ENCODE data around the gene FZD8. TPM values are rescaled to one million over a fixed set of nuclear protein-coding genes. Genes with fewer than 3 reads are reported as not detected.

The FZD8 gene
- total RNA-seq, 1 experiment from 2014 or later, result 13.7 TPM

DNA sequence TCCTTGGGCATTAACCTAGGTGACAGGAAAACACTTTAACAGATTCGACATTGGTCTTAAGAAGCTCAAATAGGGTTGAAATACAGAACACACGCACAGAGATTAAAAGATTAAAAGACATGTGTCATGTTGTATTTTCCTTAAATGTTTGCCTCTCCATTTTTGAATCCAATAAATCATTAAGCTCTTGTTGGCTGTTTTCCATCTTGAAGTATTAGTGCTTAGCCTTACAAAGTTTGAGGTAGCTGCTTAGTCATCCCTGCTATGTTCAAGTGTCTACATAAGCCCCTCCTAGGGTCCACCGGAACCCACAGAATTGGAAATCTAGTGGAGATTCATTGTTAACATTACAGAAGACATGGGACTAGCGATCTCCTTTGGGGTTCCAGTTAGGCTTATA lies 49.7 kb downstream of the FZD8 start (continued):
- TF ChIP-seq, protein P1, sequence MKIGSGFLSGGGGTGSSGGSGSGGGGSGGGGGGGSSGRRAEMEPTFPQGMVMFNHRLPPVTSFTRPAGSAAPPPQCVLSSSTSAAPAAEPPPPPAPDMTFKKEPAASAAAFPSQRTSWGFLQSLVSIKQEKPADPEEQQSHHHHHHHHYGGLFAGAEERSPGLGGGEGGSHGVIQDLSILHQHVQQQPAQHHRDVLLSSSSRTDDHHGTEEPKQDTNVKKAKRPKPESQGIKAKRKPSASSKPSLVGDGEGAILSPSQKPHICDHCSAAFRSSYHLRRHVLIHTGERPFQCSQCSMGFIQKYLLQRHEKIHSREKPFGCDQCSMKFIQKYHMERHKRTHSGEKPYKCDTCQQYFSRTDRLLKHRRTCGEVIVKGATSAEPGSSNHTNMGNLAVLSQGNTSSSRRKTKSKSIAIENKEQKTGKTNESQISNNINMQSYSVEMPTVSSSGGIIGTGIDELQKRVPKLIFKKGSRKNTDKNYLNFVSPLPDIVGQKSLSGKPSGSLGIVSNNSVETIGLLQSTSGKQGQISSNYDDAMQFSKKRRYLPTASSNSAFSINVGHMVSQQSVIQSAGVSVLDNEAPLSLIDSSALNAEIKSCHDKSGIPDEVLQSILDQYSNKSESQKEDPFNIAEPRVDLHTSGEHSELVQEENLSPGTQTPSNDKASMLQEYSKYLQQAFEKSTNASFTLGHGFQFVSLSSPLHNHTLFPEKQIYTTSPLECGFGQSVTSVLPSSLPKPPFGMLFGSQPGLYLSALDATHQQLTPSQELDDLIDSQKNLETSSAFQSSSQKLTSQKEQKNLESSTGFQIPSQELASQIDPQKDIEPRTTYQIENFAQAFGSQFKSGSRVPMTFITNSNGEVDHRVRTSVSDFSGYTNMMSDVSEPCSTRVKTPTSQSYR (CRISPR knock-in tag; IDR thresholded peaks at IDR 0.05), result no peak
- TF ChIP-seq EMX1 (CRISPR knock-in tag; IDR thresholded peaks at IDR 0.05), result no peak
- TF ChIP-seq, protein P2, sequence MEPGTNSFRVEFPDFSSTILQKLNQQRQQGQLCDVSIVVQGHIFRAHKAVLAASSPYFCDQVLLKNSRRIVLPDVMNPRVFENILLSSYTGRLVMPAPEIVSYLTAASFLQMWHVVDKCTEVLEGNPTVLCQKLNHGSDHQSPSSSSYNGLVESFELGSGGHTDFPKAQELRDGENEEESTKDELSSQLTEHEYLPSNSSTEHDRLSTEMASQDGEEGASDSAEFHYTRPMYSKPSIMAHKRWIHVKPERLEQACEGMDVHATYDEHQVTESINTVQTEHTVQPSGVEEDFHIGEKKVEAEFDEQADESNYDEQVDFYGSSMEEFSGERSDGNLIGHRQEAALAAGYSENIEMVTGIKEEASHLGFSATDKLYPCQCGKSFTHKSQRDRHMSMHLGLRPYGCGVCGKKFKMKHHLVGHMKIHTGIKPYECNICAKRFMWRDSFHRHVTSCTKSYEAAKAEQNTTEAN (CRISPR knock-in tag; IDR thresholded peaks at IDR 0.05), result no peak

DNA sequence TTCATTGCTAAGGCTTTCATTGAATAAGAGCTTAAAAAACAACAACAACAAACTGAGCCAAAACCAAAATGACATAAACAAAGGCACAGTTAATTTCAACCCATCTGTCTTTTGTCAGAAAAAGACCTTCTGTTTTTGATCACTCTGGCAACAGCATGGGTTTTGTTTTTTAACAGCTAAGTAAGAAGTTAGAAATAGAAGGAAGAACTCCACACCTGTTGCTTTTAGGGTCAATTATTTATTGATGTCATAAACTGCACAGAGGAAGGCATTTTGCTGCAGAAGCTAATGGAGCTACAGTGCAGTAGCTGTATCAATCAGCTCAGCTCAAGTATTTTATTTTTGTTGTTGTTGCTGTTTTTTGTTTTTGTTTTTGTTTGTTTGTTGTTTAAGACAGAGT lies 53.3 kb downstream of the FZD8 start:
- no peak for DNase-seq (ENCODE audit: low spot score)
- Mint-ChIP-seq H3K9me3 (peaks cover 36% of the 10 kb centered on the region), H3K27me3 (ENCODE audit: low read depth) (peaks cover 33% of the 10 kb centered on the region), H3K4me1 (peaks cover 14% of the 10 kb centered on the region), H3K4me3 (no peak overlapping the region), H3K36me3 (peaks cover 30% of the 10 kb centered on the region), H3K27ac (no peak overlapping the region)
- TF ChIP-seq RELA (CRISPR knock-in tag; IDR thresholded peaks at IDR 0.05; ENCODE audit: borderline replicate concordance) (no peak), SP1 (CRISPR knock-in tag; conservative IDR thresholded peaks at IDR 0.05) (no peak), TP53 (CRISPR knock-in tag; IDR thresholded peaks at IDR 0.05) (no peak), ESRRA (CRISPR knock-in tag; IDR thresholded peaks at IDR 0.05; ENCODE audit: borderline replicate concordance) (no peak), FOXJ3 (CRISPR knock-in tag; IDR thresholded peaks at IDR 0.05; ENCODE audit: borderline replicate concordance) (no peak), E2F1 (CRISPR knock-in tag; IDR thresholded peaks at IDR 0.05) (no peak), NFATC4 (CRISPR knock-in tag; IDR thresholded peaks at IDR 0.05) (no peak), ATF2 (CRISPR knock-in tag; IDR thresholded peaks at IDR 0.05; ENCODE audit: borderline replicate concordance, low read depth) (no peak)
- TF ChIP-seq, protein P3, sequence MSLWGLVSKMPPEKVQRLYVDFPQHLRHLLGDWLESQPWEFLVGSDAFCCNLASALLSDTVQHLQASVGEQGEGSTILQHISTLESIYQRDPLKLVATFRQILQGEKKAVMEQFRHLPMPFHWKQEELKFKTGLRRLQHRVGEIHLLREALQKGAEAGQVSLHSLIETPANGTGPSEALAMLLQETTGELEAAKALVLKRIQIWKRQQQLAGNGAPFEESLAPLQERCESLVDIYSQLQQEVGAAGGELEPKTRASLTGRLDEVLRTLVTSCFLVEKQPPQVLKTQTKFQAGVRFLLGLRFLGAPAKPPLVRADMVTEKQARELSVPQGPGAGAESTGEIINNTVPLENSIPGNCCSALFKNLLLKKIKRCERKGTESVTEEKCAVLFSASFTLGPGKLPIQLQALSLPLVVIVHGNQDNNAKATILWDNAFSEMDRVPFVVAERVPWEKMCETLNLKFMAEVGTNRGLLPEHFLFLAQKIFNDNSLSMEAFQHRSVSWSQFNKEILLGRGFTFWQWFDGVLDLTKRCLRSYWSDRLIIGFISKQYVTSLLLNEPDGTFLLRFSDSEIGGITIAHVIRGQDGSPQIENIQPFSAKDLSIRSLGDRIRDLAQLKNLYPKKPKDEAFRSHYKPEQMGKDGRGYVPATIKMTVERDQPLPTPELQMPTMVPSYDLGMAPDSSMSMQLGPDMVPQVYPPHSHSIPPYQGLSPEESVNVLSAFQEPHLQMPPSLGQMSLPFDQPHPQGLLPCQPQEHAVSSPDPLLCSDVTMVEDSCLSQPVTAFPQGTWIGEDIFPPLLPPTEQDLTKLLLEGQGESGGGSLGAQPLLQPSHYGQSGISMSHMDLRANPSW (CRISPR knock-in tag; conservative IDR thresholded peaks at IDR 0.05; ENCODE audit: low read depth), result no peak
- TF ChIP-seq, protein P4, sequence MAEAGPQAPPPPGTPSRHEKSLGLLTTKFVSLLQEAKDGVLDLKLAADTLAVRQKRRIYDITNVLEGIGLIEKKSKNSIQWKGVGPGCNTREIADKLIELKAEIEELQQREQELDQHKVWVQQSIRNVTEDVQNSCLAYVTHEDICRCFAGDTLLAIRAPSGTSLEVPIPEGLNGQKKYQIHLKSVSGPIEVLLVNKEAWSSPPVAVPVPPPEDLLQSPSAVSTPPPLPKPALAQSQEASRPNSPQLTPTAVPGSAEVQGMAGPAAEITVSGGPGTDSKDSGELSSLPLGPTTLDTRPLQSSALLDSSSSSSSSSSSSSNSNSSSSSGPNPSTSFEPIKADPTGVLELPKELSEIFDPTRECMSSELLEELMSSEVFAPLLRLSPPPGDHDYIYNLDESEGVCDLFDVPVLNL (CRISPR knock-in tag; IDR thresholded peaks at IDR 0.05; ENCODE audit: borderline replicate concordance, low read depth), result no peak
- TF ChIP-seq, protein P5, sequence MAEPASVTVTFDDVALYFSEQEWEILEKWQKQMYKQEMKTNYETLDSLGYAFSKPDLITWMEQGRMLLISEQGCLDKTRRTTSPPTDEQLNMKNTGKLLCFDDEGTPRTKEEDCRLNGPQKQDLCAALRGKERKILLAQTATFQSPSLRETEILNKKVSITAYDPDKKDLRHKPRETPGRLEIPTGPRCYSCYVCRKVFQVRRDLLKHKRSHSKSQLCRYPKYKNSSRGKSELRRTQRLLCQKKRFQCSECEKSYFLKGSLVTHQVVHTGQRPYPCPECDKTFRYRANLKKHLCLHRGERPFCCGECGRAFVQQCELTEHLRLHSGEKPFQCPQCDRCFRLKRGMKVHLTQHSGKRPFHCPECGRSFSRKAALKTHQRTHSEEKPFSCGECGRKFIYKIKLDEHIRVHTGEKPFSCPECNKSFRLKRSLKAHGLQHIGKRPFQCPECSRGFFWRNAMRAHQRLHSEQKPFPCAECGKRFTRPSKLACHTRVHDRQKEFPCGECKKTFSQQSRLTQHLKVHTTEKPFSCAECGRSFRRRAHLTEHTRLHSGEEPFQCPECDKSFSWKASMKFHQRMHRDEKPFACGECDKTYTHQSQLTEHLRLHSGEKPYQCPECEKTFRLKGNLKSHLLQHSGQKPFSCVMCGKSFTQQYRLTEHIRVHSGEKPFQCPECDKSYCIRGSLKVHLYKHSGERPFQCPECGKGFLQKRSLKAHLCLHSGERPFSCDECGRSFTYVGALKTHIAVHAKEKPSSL (CRISPR knock-in tag; conservative IDR thresholded peaks at IDR 0.05), result no peak
- TF ChIP-seq, protein P6, sequence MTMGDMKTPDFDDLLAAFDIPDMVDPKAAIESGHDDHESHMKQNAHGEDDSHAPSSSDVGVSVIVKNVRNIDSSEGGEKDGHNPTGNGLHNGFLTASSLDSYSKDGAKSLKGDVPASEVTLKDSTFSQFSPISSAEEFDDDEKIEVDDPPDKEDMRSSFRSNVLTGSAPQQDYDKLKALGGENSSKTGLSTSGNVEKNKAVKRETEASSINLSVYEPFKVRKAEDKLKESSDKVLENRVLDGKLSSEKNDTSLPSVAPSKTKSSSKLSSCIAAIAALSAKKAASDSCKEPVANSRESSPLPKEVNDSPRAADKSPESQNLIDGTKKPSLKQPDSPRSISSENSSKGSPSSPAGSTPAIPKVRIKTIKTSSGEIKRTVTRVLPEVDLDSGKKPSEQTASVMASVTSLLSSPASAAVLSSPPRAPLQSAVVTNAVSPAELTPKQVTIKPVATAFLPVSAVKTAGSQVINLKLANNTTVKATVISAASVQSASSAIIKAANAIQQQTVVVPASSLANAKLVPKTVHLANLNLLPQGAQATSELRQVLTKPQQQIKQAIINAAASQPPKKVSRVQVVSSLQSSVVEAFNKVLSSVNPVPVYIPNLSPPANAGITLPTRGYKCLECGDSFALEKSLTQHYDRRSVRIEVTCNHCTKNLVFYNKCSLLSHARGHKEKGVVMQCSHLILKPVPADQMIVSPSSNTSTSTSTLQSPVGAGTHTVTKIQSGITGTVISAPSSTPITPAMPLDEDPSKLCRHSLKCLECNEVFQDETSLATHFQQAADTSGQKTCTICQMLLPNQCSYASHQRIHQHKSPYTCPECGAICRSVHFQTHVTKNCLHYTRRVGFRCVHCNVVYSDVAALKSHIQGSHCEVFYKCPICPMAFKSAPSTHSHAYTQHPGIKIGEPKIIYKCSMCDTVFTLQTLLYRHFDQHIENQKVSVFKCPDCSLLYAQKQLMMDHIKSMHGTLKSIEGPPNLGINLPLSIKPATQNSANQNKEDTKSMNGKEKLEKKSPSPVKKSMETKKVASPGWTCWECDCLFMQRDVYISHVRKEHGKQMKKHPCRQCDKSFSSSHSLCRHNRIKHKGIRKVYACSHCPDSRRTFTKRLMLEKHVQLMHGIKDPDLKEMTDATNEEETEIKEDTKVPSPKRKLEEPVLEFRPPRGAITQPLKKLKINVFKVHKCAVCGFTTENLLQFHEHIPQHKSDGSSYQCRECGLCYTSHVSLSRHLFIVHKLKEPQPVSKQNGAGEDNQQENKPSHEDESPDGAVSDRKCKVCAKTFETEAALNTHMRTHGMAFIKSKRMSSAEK (CRISPR knock-in tag; IDR thresholded peaks at IDR 0.05; ENCODE audit: borderline replicate concordance), result no peak
- ChIA-PET CTCF (interaction anchor here (0.6 to 1.5 kb wide), 2 partner anchors 14 to 26 kb away, joined by 3 to 7 read pairs; no protein-coding TSS in a partner anchor), POLR2A (no interaction called here)
- no peak for ATAC-seq

Data from WTC11 (cell line).